SKM-1 treated with dmso at 0.1 percent for 144 hours (cell line): ENCODE measurements around the gene GDF11.
A peak's percentile ranks its signal among the peaks of the same experiment; 100 is the strongest.
"Not testable (repeated sequence)": the region's sequence is repeated elsewhere in the genome, so short reads cannot be mapped to it uniquely, and the experiment has no call there.

ENCODE experiments used
- DNase-seq: peaks from one replicate; lab custom pipeline; 2025; ENCODE audit not compliant: unreplicated experiment; lab: John Stamatoyannopoulos, UW

Gene GDF11

DNA sequence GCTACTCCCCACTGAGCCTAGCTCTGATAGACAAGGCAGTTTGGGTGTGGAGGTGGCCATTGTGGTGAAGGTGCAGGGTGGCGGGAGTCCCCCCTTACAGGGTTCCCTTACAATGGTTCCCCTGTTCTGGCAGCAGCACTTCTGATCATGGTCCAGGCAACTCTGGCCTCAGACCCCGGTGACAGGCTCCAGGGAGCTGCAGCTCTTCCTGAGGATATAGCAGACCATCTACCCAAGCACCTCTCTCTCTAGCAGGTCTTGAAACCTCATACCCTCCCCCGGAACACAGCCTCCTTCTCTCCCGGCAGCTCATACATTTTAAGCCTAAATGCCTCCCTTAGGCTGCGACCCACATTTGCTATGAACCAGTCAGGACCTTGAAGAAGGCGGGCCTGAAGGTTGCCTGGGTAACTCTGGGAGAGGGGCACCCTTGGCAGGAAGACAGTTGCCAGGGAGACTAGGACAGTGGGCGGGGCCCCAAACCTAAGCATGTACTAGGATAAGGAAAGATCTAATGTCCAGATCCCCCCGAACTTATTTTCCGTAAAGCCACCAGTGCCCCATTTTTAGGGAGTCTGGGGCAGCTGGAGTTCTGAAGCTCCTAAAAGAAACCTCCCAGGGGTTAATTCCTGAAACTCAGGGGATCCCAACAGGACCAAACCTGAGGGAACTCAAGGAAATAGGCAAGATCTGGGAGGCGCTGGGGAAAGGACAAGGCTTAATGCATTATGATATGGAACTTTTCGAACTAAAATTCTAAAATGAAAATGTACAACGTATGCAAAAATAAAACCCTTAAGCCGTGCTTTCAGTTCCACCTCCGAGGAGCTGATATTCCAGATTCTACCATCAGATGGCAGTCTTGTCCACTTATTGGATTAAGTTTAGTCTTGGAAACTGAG, 4.5 kb upstream of the GDF11 start:
- peak; percentile 26 for DNase-seq

- DNase-seq, result no peak
Observed at GRCh38 chr12:55739025-55739378, 3.9 kb upstream of the GDF11 start.

- DNase-seq, result no peak
Observed at GRCh38 chr12:55741931-55742680, 816 bp upstream of the GDF11 start.

GRCh38 chr12:55743406-55744339, 751 bp downstream of the GDF11 start:
- DNase-seq, result peak; percentile 17

GRCh38 chr12:55744340-55745030, 1.6 kb downstream of the GDF11 start:
- no peak for DNase-seq

DNA sequence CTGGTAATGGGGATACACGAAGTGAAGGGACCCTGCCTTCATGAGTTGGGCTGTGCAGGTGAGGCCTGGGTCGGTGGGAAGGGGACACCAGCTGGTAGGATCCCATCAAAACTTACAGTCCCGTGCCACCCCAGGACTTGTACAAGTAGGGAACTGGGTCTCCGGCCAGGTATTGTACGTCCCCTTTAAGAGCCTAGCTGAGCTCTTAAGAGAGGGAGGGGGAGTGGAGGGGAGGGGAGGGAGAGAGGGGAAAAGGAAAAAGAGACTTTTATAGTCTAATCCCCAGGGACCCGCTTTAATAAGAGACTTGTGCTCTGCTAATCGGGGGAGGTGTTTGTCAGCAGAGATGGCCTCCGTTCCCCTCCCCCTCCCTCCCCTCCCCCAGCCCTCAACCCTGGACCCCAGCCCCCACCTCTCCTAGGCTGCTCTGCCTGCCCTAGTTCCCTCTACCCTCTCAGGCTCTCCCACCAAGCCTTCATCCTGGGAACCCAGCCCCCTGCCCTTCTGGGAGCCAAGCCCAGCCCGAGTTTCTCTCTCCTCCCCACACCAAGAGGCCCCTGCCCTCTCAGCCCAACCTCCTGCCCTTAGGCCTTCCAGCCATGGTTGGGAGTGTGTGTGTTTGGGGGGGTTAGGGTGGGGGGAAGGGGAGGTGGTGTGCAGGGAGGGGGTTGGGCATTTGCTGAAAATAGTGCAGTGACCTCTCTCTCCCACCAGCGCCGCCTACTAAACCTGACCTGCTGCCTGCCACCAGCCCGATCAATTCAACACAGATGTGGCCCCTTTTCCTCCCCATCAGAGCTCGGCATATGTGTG, 2.6 kb downstream of the GDF11 start:
- no peak for DNase-seq

DNA sequence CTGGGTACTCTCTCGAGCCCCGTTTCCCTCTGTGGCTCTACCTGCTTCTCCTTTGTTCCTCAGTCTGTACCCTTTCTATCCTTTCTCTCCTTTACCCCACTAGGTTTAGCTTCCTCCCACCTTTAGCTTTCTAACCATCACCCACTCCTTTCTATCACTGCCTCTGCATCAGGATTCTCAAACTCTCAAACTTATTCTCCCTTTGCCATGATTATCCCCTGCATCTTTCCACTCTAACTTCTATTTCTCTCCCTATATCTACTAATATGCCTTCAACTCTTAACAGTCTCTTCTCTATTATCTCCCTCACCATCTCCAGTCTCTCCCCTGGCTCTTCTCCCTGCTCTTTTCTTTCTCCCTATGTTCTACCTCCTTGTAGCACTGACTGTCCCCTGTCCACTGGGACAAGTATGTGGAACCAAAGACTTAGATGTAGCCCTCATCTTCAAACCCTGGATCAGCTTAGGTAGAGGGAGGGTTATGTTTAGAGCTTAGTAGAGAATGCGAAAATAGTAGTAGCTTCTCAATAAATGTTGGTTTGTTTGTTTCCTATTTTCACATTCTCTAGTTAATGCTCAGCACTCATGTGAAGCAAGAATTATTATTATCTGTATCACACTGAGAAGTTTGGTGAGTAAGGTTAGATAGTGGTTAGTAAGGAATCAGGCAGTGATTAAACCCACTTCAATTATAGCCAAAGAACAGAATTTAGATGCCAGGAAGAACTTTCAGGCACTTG, 3.4 kb downstream of the GDF11 start:
- no peak for DNase-seq

DNA sequence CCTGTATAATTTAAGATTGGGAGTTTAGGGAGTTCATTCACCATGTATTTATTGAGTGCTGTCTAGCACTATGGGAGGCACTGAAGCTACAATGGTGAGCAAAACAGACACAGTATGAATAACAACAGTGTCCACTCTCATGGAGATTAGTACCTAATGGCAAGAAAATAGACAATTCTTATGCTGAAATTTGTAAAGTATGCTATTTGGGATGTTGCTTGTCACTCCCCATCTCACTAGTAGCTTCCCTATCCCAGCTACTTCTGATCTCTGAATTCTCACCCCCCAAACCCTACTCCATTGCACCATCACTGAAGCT, 4.0 kb downstream of the GDF11 start:
- no peak for DNase-seq

DNA sequence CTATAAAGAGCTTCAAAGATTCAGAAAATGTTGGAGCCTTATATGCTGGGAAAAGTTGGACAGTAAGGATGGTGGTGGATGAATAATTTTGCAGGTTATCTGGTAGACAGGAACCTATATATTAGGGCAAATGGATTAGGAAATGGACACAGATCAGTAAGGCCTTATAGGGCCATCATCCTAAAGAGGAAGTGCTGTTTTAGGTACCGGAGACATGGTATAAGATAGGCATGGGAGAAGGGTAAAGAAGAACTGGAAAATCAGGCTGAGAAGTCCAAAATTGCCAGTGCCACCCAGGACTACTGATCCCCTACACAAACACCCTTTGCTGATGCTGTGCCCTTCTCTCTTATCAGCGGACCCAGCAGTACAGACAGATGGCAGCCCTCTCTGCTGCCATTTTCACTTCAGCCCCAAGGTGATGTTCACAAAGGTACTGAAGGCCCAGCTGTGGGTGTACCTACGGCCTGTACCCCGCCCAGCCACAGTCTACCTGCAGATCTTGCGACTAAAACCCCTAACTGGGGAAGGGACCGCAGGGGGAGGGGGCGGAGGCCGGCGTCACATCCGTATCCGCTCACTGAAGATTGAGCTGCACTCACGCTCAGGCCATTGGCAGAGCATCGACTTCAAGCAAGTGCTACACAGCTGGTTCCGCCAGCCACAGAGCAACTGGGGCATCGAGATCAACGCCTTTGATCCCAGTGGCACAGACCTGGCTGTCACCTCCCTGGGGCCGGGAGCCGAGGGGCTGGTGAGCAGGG, 5.5 kb downstream of the GDF11 start:
- DNase-seq, result no peak

DNA sequence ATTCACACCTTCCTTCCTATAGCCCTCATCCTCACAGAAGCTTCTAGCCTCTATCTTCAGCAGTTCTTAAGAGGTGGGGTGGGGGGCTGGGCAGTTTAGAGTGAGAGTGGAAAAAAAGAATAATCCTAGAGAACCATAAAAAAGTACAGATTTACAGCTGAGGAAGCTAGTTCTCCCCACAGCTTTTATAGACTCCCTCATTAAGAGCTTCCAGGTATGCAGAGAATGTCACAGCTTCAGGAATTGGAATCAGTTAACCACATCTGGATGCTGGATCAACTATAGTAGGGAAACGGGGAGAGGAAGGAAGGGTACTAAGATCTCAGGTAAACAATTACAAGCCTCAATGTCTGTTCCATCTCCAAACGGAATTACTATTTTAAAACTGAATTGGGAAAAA, 12.3 kb downstream of the GDF11 start:
- no peak for DNase-seq

GRCh38 chr12:55757701-55758100, 14.8 kb downstream of the GDF11 start:
- DNase-seq, result no peak

GRCh38 chr12:55758575-55758974, 15.7 kb downstream of the GDF11 start:
- DNase-seq, result not testable (repeated sequence)

- no peak for DNase-seq
Observed at GRCh38 chr12:55760663-55761062, 17.7 kb downstream of the GDF11 start.

DNA sequence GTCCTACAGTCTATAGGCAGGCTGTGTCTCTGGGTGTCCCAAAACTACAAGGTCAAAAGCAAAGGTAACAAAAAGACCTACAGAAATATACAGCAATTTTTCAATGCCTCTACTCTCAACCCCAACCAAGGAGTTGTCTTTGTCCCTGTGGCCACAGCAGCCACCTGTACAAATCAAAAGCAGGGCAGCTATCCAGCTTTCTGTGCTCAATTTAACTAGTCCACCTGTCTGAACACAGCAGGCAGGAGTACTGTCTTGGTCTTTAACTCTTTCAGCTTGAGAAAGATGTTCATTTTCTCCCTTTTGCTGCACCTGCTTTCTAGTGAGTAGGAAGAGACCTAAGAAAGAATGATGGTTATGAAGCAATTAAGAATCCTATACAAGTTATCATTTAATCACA, 19.7 kb downstream of the GDF11 start:
- DNase-seq, result no peak

DNA sequence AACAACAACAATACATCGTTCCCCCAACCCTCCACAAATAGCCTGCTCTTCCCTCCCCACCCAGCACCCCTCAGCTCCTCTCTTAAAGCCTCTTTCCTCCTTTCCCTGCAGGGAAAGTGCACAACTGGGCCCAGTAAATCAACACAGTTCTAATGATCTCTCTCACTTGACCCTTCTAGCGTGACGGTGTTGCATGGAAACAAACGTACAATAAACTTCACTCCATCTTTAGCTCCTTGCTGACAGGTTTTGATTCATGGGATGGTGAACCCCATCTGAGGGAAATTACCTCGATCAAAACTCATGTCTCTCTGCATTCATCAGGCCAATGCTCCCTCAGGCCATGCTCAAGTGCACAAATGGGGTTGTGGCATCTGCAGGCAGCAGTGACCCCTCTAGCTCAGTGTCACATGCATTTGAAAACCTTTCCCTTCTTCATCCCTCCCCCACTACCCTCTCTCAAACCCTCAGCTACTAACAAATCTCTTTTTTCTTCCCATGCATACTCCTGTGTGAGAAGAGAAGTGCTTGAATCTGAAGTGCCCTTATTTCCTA, 22.9 kb downstream of the GDF11 start:
- DNase-seq, result no peak

GRCh38 chr12:55767156-55767555, 24.2 kb downstream of the GDF11 start:
- no peak for DNase-seq

DNA sequence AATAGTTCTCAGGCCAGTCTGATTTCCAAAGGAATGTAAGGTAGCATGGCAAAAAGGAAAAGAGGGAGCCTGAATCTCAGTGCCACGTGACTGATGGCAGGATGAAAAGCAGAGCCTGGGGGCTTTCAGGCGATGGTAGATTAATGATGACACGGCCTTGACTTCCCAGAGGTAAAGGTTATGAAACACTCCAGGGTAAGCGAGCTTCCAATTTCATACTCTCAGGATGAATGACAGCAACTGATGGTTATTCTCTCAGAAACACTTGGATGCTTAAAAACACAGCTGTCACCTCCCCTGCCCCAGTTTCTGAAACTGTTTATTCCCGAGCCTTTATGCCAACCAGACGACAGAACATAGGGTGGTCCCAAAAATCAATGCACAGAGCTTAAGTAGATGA, 28.8 kb downstream of the GDF11 start:
- DNase-seq, result no peak

DNA sequence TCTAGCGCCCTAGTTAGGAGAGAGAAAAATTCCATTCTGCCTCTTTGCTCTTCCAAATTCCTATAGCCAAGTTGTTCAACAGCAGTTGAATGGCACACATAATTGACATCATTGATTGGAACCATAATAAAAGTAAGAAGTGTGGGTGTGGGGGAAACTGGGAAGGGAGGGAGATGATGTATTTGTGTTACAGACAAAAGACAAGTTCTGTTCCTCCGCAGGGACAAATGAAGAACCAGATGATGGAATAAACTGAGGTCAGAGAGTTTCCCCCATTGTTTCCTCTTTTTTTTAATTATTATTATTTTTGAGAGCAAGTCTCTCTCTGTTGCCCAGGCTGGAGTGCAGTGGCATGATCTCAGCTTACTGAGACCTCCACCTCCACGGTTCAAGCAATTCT, 34.9 kb downstream of the GDF11 start:
- DNase-seq, result no peak
